GM12873 (cell line): ENCODE data around the gene OR10A2.

Experiments
- CTCF ChIP-seq: IDR thresholded peaks from 2 replicates; pipeline ENCODE4 v1.5.1; 2012; ENCODE audit warnings: low read depth, mild to moderate bottlenecking, moderate library complexity, low read length, control low read depth; ENCODE audit not compliant: insufficient read depth; ENCODE audit errors: missing control alignments

Gene OR10A2

GRCh38 chr11:6855971-6856541 lies 6.8 kb upstream of the OR10A2 start:
- TF ChIP-seq CTCF, result no peak

GRCh38 chr11:6856871-6857270 lies 6.0 kb upstream of the OR10A2 start:
- TF ChIP-seq CTCF, result no peak

DNA sequence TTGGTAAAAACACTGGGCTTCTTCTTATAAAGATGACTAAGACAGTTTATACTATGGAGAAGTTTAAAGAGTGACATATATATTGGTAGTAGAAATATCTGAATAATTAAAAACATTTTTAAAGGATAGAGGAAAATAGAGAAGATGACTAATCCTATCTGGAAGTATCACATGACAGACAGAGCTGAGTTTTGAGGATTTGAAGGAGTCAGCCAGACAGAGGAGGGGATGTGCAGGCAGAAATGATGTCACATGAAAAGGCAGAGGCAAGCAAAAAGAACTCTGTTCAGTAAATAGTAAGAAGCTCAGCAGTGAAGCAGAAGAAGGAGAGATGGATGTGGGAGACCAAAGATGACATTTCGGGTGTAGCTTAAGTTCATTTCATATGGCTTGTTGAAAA lies 1.6 kb downstream of the OR10A2 start:
- TF ChIP-seq CTCF, result no peak

GRCh38 chr11:6871278-6871677 lies 8.4 kb downstream of the OR10A2 start:
- TF ChIP-seq CTCF, result no peak

DNA sequence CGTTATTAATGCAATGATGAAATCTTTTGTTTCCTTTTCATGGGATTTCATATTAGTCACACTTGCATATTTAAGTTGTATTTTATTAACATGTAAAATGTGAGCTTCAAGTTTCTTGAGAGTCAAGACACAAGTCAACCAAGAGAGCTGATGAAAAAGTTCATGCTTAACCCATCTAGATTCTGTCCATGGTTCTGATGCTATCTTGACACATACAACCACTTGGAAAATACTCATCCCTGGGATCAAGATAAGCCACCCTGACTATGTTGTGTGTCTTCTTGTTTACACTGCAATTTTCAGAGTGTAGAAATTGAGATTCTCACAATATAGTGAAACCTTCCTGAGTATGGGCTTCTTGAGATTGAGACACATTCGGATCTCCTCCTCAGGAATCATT lies 12.9 kb downstream of the OR10A2 start:
- no peak for TF ChIP-seq CTCF

- no peak for TF ChIP-seq CTCF
These were observed 13.5 kb downstream of the OR10A2 start, which contains the start of gene OR10A4 for GRCh38 chr11:6876325-6876724. Gene OR10A4 (plus strand): TSS chr11:6876625. CDS start chr11:6876648, 23 bp downstream.

GRCh38 chr11:6876914-6877313 lies 14.1 kb downstream of the OR10A2 start:
- no peak for TF ChIP-seq CTCF
